H1 (cell line): ENCODE measurements around the gene MAPK4. TPM values are rescaled to one million over a fixed set of nuclear protein-coding genes. Genes with fewer than 3 reads are reported as not detected.

Experiments used
- CTCF ChIA-PET: fragments of 300-600 bp; sonication (Branson Sonifier 250); formaldehyde crosslinking; loops from one replicate; lab custom pipeline; 2021; ENCODE audit not compliant: partially characterized antibody; lab: Charles Lee
- POLR2A ChIA-PET: fragments of 300-600 bp; sonication (Branson Sonifier 250); formaldehyde crosslinking; loops from one replicate; lab custom pipeline; 2021; ENCODE audit warnings: inconsistent platforms; ENCODE audit not compliant: partially characterized antibody; lab: Charles Lee
- DNase-seq, 2 experiments: peaks; one replicate each; pipeline versions ENCODE4 v3.0.0 to v3.0.0-alpha.2; 2010 to 2022; ENCODE audit warnings: low spot score in 2 of 2, low read depth in 1 of 2, mixed read lengths in 1 of 2
- FAIRE-seq: peaks from 2 replicates; lab custom pipeline; 2011; peaks lifted over from hg19 to GRCh38; lab: Jason Lieb, UNC
- H2AFZ ChIP-seq: 2 replicates; pipeline ENCODE4 v1.8.1; 2012; ENCODE audit warnings: low read length, inconsistent platforms
- H2AK5ac ChIP-seq: 2 replicates; pipeline ENCODE4 v1.6.1; 2013; ENCODE audit warnings: low read depth, low read length
- H2BK120ac ChIP-seq: replicated peaks from 2 replicates; pipeline ENCODE3; 2013; ENCODE audit warnings: low read depth, low read length, inconsistent platforms
- H2BK12ac ChIP-seq: 2 replicates; pipeline ENCODE4 v1.6.1; 2013; ENCODE audit warnings: low read depth, low read length
- H2BK15ac ChIP-seq: 2 replicates; pipeline ENCODE4 v1.6.1; 2013; ENCODE audit warnings: low read length
- H2BK20ac ChIP-seq: 2 replicates; pipeline ENCODE4 v1.6.1; 2013; ENCODE audit warnings: low read length
- H2BK5ac ChIP-seq: 2 replicates; pipeline ENCODE4 v1.6.1; 2013; ENCODE audit warnings: low read depth, low read length
- H3K14ac ChIP-seq: 2 replicates; pipeline ENCODE4 v1.6.1; 2013; ENCODE audit warnings: inconsistent platforms; ENCODE audit not compliant: insufficient read length
- H3K18ac ChIP-seq: 2 replicates; pipeline ENCODE4 v1.6.1; 2013; ENCODE audit warnings: low read length; ENCODE audit errors: extremely low read depth
- H3K23ac ChIP-seq: 2 replicates; pipeline ENCODE4 v1.6.1; 2013; ENCODE audit warnings: inconsistent platforms; ENCODE audit not compliant: insufficient read length
- H3K23me2 ChIP-seq: 2 replicates; pipeline ENCODE4 v1.6.1; 2013; ENCODE audit warnings: low read depth, low read length
- H3K27ac ChIP-seq: 2 replicates; pipeline ENCODE4 v1.6.1; 2011; ENCODE audit warnings: low read depth, low read length, inconsistent platforms
- H3K27me3 ChIP-seq, 4 experiments: replicated peaks in 1 of 4; 1 replicate in 1 of 4; 2 replicates in 3 of 4; pipeline versions ENCODE4 v1.6.1 to v1.8.1; 2011 to 2013; ENCODE audit warnings: low read length in 3 of 4, mild to moderate bottlenecking in 3 of 4, inconsistent platforms in 2 of 4, mixed read lengths in 2 of 4, moderate library complexity in 1 of 4; ENCODE audit not compliant: control insufficient read depth in 3 of 4, insufficient read depth in 3 of 4; ENCODE audit errors: extremely low read depth in 1 of 4
- H3K36me3 ChIP-seq, 4 experiments: 2 replicates each; pipeline versions ENCODE4 v1.6.1 to v1.8.1; 2011 to 2013; ENCODE audit warnings: mild to moderate bottlenecking in 4 of 4, low read length in 3 of 4, moderate library complexity in 2 of 4, control low read depth in 1 of 4, inconsistent platforms in 1 of 4; ENCODE audit not compliant: insufficient read depth in 4 of 4, control insufficient read depth in 2 of 4
- H3K4ac ChIP-seq: replicated peaks from 2 replicates; pipeline ENCODE3; 2013; ENCODE audit warnings: low read length, low read depth, mixed read lengths, inconsistent platforms; ENCODE audit not compliant: insufficient read length
- H3K4me1 ChIP-seq, 4 experiments: replicated peaks in 1 of 4; 1 replicate in 1 of 4; 2 replicates in 3 of 4; pipeline versions ENCODE4 v1.6.1 to v1.8.1; 2011 to 2013; ENCODE audit warnings: low read length in 3 of 4, inconsistent platforms in 2 of 4, mixed read lengths in 1 of 4; ENCODE audit not compliant: insufficient read depth in 4 of 4, control insufficient read depth in 3 of 4
- H3K4me2 ChIP-seq, 2 experiments: 2 replicates each; pipeline versions ENCODE4 v1.6.1 to v1.8.1; 2011 to 2013; ENCODE audit warnings: low read depth in 2 of 2, low read length in 2 of 2, control low read depth in 1 of 2, inconsistent platforms in 1 of 2, mild to moderate bottlenecking in 1 of 2; ENCODE audit not compliant: insufficient read depth in 1 of 2
- H3K4me3 ChIP-seq, 4 experiments: fragments of 200-600, 300-600 bp in 1 of 4; sonication (generic), shearing (Covaris generic), sonication (Bioruptor Twin) in 1 of 4; 2 replicates each; pipeline versions ENCODE4 v1.5.1 to v1.8.1; 2011 to 2016; ENCODE audit warnings: low read length in 4 of 4, low read depth in 3 of 4, control low read depth in 2 of 4, inconsistent platforms in 2 of 4, mild to moderate bottlenecking in 2 of 4, mixed read lengths in 1 of 4, moderate library complexity in 1 of 4; ENCODE audit not compliant: insufficient read depth in 2 of 4; ENCODE audit errors: extremely low read depth in 1 of 4
- H3K56ac ChIP-seq: replicated peaks from 2 replicates; pipeline ENCODE3; 2013; ENCODE audit warnings: low read depth, mild to moderate bottlenecking, mixed read lengths, low read length, inconsistent platforms; ENCODE audit not compliant: insufficient read length
- H3K79me1 ChIP-seq: 2 replicates; pipeline ENCODE4 v1.6.1; 2013; ENCODE audit warnings: low read depth, low read length, control low read depth
- H3K79me2 ChIP-seq, 2 experiments: 2 replicates each; pipeline versions ENCODE4 v1.6.1 to v1.8.1; 2012 to 2013; ENCODE audit warnings: low read length in 2 of 2, mild to moderate bottlenecking in 2 of 2, inconsistent platforms in 1 of 2; ENCODE audit not compliant: insufficient read depth in 2 of 2, control insufficient read depth in 1 of 2
- H3K9ac ChIP-seq, 4 experiments: replicated peaks in 1 of 4; 1 replicate in 1 of 4; 2 replicates in 3 of 4; pipeline versions ENCODE4 v1.6.1 to v1.8.1; 2011 to 2013; ENCODE audit warnings: low read depth in 3 of 4, low read length in 3 of 4, control low read depth in 2 of 4, mild to moderate bottlenecking in 2 of 4, moderate library complexity in 2 of 4, inconsistent platforms in 1 of 4; ENCODE audit errors: extremely low read depth in 1 of 4
- H3K9me3 ChIP-seq, 2 experiments: 2 replicates each; pipeline versions ENCODE4 v1.6.1 to v1.8.1; 2012 to 2013; ENCODE audit warnings: mild to moderate bottlenecking in 2 of 2, moderate library complexity in 2 of 2, control low read depth in 1 of 2, inconsistent platforms in 1 of 2, low read depth in 1 of 2, low read length in 1 of 2, mixed read lengths in 1 of 2; ENCODE audit not compliant: insufficient read depth in 2 of 2
- H4K20me1 ChIP-seq, 2 experiments: replicated peaks in 1 of 2; 2 replicates each; pipeline versions ENCODE3 to v1.8.1; 2011 to 2013; ENCODE audit warnings: inconsistent platforms in 2 of 2, low read length in 2 of 2, mild to moderate bottlenecking in 1 of 2; ENCODE audit not compliant: insufficient read depth in 2 of 2, control insufficient read depth in 1 of 2
- H4K5ac ChIP-seq: 2 replicates; pipeline ENCODE4 v1.6.1; 2013; ENCODE audit warnings: low read length, low read depth, mixed read lengths, inconsistent platforms; ENCODE audit not compliant: insufficient read length
- H4K8ac ChIP-seq: 2 replicates; pipeline ENCODE4 v1.8.0; 2013; ENCODE audit warnings: mild to moderate bottlenecking, moderate library complexity, low read length, inconsistent platforms; ENCODE audit not compliant: insufficient read depth; ENCODE audit errors: extremely low read depth
- H4K91ac ChIP-seq: replicated peaks from 2 replicates; pipeline ENCODE3; 2013; ENCODE audit warnings: low read length, mixed read lengths, inconsistent platforms; ENCODE audit not compliant: insufficient read length
- CTCF ChIP-seq, 3 experiments: IDR thresholded peaks; 1 replicate in 2 of 3; 2 replicates in 1 of 3; pipeline versions ENCODE4 v1.5.1 to v1.6.1; 2011; ENCODE audit warnings: low read length in 3 of 3, mild to moderate bottlenecking in 3 of 3, inconsistent platforms in 2 of 3, low read depth in 1 of 3, moderate library complexity in 1 of 3; ENCODE audit not compliant: insufficient read depth in 1 of 3; ENCODE audit errors: control extremely low read depth in 1 of 3
- HDAC2 ChIP-seq, 2 experiments: fragments of 300-600 bp in 1 of 2; sonication (generic) in 1 of 2; IDR thresholded peaks; 2 replicates each; pipeline ENCODE4 v1.6.1; 2011 to 2012; ENCODE audit warnings: low read depth in 2 of 2, low read length in 2 of 2, mild to moderate bottlenecking in 2 of 2, moderate library complexity in 2 of 2, borderline replicate concordance in 1 of 2, inconsistent platforms in 1 of 2
- HDAC6 ChIP-seq: IDR thresholded peaks from one replicate; pipeline ENCODE4 v1.7.1; 2012; ENCODE audit warnings: low read depth, mild to moderate bottlenecking, inconsistent platforms, low read length, moderate library complexity
- KDM5A ChIP-seq: fragments of 200-600 bp; IDR thresholded peaks from 2 replicates; pipeline ENCODE4 v1.7.1; 2012; ENCODE audit warnings: mild to moderate bottlenecking, low read length, inconsistent platforms, mixed read lengths
- PHF8 ChIP-seq: fragments of 200-600 bp; sonication (generic); conservative IDR thresholded peaks from 2 replicates; pipeline ENCODE4 v1.7.1; 2012; ENCODE audit warnings: low read depth, mild to moderate bottlenecking, inconsistent platforms, low read length, moderate library complexity
- RBBP5 ChIP-seq: IDR thresholded peaks from 2 replicates; pipeline ENCODE4 v1.7.1; 2012; ENCODE audit warnings: low read depth, mild to moderate bottlenecking, inconsistent platforms, low read length, moderate library complexity, borderline replicate concordance
- RFX5 ChIP-seq: IDR thresholded peaks from 2 replicates; pipeline ENCODE4 v1.6.1; 2011; ENCODE audit warnings: low read depth, low read length, improper control_type of control experiment, borderline replicate concordance
- SIRT6 ChIP-seq: IDR thresholded peaks from one replicate; pipeline ENCODE4 v1.7.1; 2012; ENCODE audit warnings: low read length, inconsistent platforms
- SP1 ChIP-seq: IDR thresholded peaks from 2 replicates; pipeline ENCODE4 v1.6.1; 2011; ENCODE audit warnings: low read depth, low read length
- TAF7 ChIP-seq: optimal IDR thresholded peaks from 2 replicates; pipeline ENCODE3; 2011; ENCODE audit warnings: low read depth, mild to moderate bottlenecking, inconsistent platforms, low read length, moderate library complexity, borderline replicate concordance
- WGBS, 2 experiments: shearing (Covaris generic) in 1 of 2; methylation state at CpG; one replicate each; pipeline versions ENCODE4 v1.1.6 to v1.1.7; 2013 to 2015; ENCODE audit warnings: low lambda C conversion rate in 2 of 2, mixed read lengths in 2 of 2, inconsistent platforms in 1 of 2, low coverage in 1 of 2, missing lambda C conversion rate in 1 of 2; ENCODE audit not compliant: insufficient replicate concordance in 2 of 2, insufficient coverage in 1 of 2, insufficient read length in 1 of 2; ENCODE audit errors: extremely low coverage in 1 of 2, missing lambda C conversion rate in 1 of 2; 5-methylcytosine and 5-hydroxymethylcytosine counted together
- polyA plus RNA-seq, 7 experiments: library from polyadenylated mRNA; depleted of rRNA in 3 of 7; stranded (reverse) in 5 of 7; unstranded in 2 of 7; fragments of >200 nt in 5 of 7; fragments of 200-250 nt in 2 of 7; gene quantifications; 1 replicate in 5 of 7; 2 replicates in 1 of 7; 4 replicates in 1 of 7; pipeline versions ENCODE4 v1.2.1 to v1.2.3, GENCODE V29; 2011 to 2013; ENCODE audit warnings: missing spikeins in 2 of 7, mixed read lengths in 2 of 7
- total RNA-seq: library from RNA; stranded (reverse); fragmentation: NEBNext Ultra II Directional; extraction: Animal tissue kit (Norgen Biotek cat#: 25700); gene quantifications from 2 replicates; pipeline ENCODE4 v1.2.1, GENCODE V29; 2021
- TF ChIP-seq, protein P1 (sequence below): IDR thresholded peaks from 2 replicates; pipeline ENCODE4 v1.6.1; 2012; ENCODE audit warnings: inconsistent platforms

MAPK4 gene
- total and polyA plus RNA-seq, 2 of the 8 experiments (the other 6 are each of a cell fraction or from before 2014, with no cell fraction given): 3.2 to 3.7 TPM

GRCh38 chr18:50721006-50721405, 161.1 kb downstream of the MAPK4 start:
- Histone ChIP-seq H3K23ac (no peak overlapping the region), H2AFZ (no peak overlapping the region), H4K5ac (no peak overlapping the region), H2BK20ac (no peak overlapping the region), H3K27me3 (no peaks in the 10 kb centered on the region), H2BK5ac (no peak overlapping the region), H2BK15ac (no peak overlapping the region; the same call in 1 of the 2 replicates), H4K20me1 (no peaks in the 10 kb centered on the region), H4K8ac (no peak overlapping the region), H3K14ac (no peak overlapping the region), H3K18ac (no peak overlapping the region), H2AK5ac (no peak overlapping the region), H3K36me3 (no peaks in the 10 kb centered on the region), H3K4me2 (no peak overlapping the region), H3K9me3 (no peaks in the 10 kb centered on the region), H2BK12ac (no peak overlapping the region), H3K4me1 (peaks cover 0 to 3% (median under 1%) of the 10 kb centered on the region in 4 experiments; a peak in 1 of 7 replicates), H3K9ac (no peak overlapping the region), H2BK120ac (no peak overlapping the region), H3K27ac (no peak overlapping the region), H3K56ac (no peak overlapping the region), H3K4me3 (no peak overlapping the region), H3K23me2 (no peaks in the 10 kb centered on the region), H4K91ac (no peak overlapping the region), H3K79me2 (no peaks in the 10 kb centered on the region), H3K4ac (no peak overlapping the region), H3K79me1 (no peaks in the 10 kb centered on the region)
- FAIRE-seq (no peak), DNase-seq (no peak)
- WGBS, 2 experiments: 90% methylated on average over 4 of the region's 4 CpGs; no CpG with 5 or more reads in 1 of the 2 experiments
- ChIA-PET CTCF (interaction anchor here (3.7 kb wide), 1 partner anchor 10 kb away, joined by 20 read pairs; no protein-coding TSS in a partner anchor), POLR2A (no interaction called here)
- TF ChIP-seq, protein P1, sequence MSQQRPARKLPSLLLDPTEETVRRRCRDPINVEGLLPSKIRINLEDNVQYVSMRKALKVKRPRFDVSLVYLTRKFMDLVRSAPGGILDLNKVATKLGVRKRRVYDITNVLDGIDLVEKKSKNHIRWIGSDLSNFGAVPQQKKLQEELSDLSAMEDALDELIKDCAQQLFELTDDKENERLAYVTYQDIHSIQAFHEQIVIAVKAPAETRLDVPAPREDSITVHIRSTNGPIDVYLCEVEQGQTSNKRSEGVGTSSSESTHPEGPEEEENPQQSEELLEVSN: no peak
- no peak for TF ChIP-seq PHF8
- no peak for TF ChIP-seq SP1
- no peak for TF ChIP-seq HDAC2 (IDR thresholded peaks at IDR 0.05; ENCODE audit: borderline replicate concordance in 1 of 2, low read depth in 2 of 2, low read length in 2 of 2)
- no peak for TF ChIP-seq CTCF (IDR thresholded peaks at IDR 0.05; ENCODE audit: control extremely low read depth in 1 of 3, insufficient read depth in 1 of 3, low read depth in 1 of 3, low read length in 3 of 3)
- TF ChIP-seq KDM5A: no peak
- TF ChIP-seq RFX5: no peak
- no peak for TF ChIP-seq TAF7
- TF ChIP-seq RBBP5: no peak
- no peak for TF ChIP-seq SIRT6
- TF ChIP-seq HDAC6: no peak
